ENCODE results near the gene CHST9.
"Not testable (repeated sequence)": the region's sequence is repeated elsewhere in the genome, so short reads cannot be mapped to it uniquely, and the experiment has no call there.

The CHST9 gene

DNA sequence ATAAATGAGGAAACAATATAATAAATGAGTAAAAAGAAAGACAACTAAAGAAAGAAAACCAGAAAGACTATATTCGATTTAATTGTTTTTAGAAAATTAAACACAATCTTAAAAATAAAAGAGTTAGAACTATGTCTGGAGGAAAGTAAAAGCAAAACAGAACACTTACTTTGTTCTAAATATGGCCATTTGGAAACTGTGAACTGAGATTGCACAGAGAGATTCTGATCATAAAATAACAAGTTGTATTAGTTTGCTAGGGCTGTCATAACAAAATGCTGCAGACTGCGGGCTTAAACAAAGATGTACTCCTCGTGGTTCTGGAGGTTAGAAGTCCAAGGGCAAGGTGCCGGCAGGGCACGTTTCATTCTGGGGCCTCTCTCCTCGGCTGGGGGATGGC, 191.5 kb downstream of the CHST9 start:
- H3K4me3 ChIP-seq (ENCODE audit: low read depth, low read length) = no peak overlapping the region
- DNase-seq (ENCODE audit: low read depth) = peak; percentile 17
- TF ChIP-seq CTCF (IDR thresholded peaks at IDR 0.05; ENCODE audit: insufficient read depth, low read depth, low read length, missing control alignments) = no peak

DNA sequence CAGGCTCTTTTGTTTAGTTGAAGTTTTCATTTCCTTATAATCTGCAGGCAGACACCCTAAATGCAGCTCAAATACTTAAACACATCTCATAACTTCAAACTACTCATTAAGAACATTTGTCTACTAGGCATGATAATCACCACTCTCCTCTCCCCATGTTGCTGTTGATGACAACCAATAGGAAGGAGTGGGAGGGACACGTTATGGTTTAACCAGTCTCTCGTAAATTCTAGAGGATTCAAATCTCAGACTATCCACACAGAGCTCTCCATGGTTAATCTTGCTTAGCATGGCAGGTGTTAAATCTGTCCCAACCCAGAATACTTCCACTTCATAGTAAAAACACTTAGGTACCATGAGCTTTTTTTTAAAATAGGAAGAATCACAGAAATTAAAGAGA, 192.2 kb downstream of the CHST9 start:
- DNase-seq (ENCODE audit: low read depth) = no peak
- TF ChIP-seq CTCF (IDR thresholded peaks at IDR 0.05; ENCODE audit: insufficient read depth, low read depth, low read length, missing control alignments) = no peak
- H3K4me3 ChIP-seq (ENCODE audit: low read depth, low read length) = no peak overlapping the region

- no peak for TF ChIP-seq CTCF (IDR thresholded peaks at IDR 0.05; ENCODE audit: insufficient read depth, low read depth, low read length, missing control alignments)
Observed at GRCh38 chr18:26989842-26990241, 195.3 kb downstream of the CHST9 start.

GRCh38 chr18:26981360-26982082, 203.6 kb downstream of the CHST9 start:
- no peak for TF ChIP-seq CTCF (IDR thresholded peaks at IDR 0.05; ENCODE audit: insufficient read depth, low read depth, low read length, missing control alignments)
- DNase-seq (ENCODE audit: low read depth) = no peak
- H3K4me3 ChIP-seq (ENCODE audit: low read depth, low read length) = no peak overlapping the region

More at GRCh38 chr18:26989842-26990241, 195.3 kb downstream of the CHST9 start:
- H3K4me3 ChIP-seq (ENCODE audit: low read depth, low read length) = no peak overlapping the region
- no peak for DNase-seq (ENCODE audit: low read depth)

DNA sequence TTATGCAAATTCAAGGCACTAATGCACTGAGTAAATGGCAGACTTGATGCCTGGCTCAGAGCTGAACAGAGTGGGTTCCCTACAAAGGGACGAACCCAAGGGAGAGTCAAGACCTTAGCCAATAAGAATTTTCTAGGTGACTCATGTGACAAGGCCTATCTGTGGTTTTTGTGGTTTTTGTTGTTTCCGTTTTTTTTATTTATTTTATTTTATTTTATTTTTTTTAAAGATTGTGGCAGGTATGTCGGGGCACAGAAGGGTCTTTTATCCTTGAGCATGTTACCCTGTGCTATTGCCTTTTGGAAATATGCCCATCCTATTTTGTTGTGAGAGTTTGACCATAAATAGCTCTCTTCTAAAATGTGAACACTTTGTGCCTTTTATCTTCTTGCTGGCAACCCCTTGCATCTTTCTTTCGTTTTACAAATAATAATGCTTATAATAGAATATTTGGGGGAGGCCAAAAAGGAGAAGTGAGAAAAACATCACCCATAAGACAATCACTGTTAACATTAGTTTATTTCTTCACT, 206.2 kb downstream of the CHST9 start:
- TF ChIP-seq CTCF (IDR thresholded peaks at IDR 0.05; ENCODE audit: insufficient read depth, low read depth, low read length, missing control alignments) = no peak
- H3K4me3 ChIP-seq (ENCODE audit: low read depth, low read length) = peak overlapping the region; percentile 43
- peak; percentile 90 for DNase-seq (ENCODE audit: low read depth)

DNA sequence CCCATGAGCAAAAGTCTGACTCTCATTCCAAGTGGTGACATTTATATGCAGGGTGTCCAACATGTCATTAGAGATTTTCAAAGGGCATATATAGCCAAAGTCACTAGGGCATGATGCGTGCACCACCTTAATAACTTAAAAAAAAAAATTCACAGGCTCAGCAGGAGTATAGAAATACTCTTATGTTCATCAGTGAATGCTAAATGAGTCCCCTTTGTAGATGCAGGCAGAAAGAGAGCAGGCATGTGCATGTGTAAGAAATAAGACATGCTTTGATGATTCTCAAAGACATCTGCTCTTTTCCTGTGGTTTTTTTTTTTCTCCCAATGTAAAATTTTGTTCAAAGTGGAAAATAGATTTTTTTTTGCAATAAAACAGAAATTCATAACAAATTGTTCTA, 207.3 kb downstream of the CHST9 start:
- peak overlapping the region; percentile 43 for H3K4me3 ChIP-seq (ENCODE audit: low read depth, low read length)
- no peak for TF ChIP-seq CTCF (IDR thresholded peaks at IDR 0.05; ENCODE audit: insufficient read depth, low read depth, low read length, missing control alignments)
- no peak for DNase-seq (ENCODE audit: low read depth)

DNA sequence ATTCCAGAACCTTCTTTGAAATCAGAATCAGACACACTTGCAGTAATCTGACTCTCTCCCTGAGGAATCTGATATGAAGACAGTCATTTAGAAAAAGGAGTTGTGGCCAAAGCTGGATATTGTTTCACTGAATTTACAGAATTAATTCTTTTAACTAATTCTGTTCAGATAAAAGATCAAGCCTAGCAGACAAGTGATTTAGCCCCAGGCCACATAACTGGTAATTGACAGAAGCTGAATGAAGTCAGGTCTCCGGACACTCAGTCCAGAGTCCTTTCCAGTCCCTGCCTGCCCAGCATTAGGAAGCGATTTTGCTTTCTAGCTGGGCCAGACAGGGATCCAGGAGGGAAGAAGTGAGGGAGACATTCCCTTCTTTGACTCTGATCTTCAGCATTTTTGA, 208.9 kb downstream of the CHST9 start:
- no peak for TF ChIP-seq CTCF (IDR thresholded peaks at IDR 0.05; ENCODE audit: insufficient read depth, low read depth, low read length, missing control alignments)
- no peak for DNase-seq (ENCODE audit: low read depth)
- H3K4me3 ChIP-seq (ENCODE audit: low read depth, low read length) = no peak overlapping the region

DNA sequence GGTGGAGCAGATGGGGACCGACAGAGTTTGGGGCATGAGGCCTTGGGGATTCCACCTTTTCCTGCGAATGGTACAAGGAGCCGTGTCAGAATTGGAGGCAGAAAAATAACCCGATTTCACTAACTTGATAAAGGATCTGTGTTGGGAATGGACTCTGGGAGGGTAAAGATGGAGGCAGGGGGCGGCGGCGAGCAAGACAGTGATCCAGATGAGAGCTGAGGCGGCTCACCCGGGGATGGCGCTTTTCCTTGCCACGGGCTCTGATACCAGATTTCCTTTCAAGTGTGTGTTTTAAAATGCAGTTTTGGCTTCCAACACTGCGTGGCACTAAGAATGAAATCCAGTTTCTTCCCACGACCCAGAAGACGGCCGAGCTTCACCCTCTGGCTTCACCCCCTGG, 212.6 kb downstream of the CHST9 start:
- DNase-seq (ENCODE audit: low read depth); H3K4me3 ChIP-seq (ENCODE audit: low read depth, low read length): not testable (repeated sequence)

Measured in GM12865 (cell line).